GM18870 (cell line): ENCODE measurements around the gene AFG3L2.

ENCODE experiments used
- ATAC-seq: cut with Tn5 transposase; IDR thresholded peaks from one replicate; pipeline ENCODE4 v1.9.1; 2021; ENCODE audit warnings: moderate library complexity; ENCODE audit not compliant: unreplicated experiment

Gene AFG3L2

DNA sequence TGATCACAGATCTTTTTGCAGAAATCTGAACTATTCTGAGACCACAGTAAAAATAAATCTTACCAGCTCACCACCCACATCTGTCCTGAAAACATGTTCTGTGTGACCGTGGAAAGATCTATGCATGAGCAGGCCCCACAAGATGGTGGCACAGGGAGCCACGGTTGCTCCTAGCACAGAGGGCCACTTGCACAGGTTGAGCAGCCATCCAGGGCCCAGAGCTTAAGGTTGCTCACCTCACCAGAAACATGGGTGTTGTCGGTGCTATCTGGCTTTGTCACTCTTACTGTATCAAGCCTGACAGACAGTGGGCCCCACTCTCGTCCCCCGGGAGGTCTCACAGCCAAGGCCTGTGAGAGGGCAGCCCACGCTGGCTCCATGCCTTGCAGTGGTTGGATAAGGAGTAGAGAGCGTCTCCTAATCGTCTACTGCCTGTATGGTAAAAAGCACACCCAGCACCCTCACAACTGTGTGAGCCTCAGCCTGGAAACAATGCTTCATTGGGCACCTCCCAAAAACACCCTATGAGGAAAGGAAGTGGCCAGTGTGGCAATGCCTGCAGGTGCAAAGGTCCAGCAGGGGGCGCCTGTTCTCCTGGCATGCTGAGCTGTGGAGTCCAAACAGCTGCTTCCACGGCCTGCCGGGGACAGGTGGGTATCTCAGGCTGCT lies 49.4 kb downstream of the AFG3L2 start:
- no peak for ATAC-seq

DNA sequence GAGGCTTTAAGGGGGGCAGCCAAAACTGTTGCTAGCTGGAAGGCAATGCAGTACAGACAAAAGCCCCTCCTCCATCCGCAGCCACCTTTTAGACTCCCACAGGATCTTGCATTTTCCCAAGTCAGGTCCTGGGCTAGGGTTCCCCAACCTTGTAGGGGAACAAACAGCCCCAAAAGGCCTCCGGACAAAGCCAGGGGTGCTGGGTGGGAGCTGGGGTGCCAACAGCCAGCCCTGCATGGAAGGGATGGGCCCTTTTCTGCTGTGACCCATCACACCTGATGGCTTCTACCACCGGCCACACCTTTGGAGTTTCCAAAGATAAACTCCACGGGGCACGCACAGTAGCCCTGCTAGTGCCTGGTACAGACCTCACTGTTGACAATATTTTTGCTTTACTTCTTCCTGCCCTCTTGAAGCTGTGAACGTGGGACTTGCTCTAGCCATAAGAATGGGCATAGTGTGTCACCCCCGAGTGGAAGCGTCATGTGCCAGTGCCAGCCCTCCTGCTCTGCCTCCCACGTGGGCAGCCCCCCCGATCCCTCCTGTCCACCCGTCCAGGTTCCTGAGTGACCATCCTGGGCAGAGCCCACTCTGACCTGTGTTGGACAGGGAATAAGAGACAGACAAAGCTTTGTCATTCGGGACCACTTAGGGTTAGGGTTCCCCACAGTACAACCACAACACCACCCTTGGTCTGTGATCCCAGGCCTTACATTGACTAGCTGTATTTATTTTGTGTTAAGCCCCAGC lies 50.1 kb downstream of the AFG3L2 start:
- ATAC-seq: no peak

DNA sequence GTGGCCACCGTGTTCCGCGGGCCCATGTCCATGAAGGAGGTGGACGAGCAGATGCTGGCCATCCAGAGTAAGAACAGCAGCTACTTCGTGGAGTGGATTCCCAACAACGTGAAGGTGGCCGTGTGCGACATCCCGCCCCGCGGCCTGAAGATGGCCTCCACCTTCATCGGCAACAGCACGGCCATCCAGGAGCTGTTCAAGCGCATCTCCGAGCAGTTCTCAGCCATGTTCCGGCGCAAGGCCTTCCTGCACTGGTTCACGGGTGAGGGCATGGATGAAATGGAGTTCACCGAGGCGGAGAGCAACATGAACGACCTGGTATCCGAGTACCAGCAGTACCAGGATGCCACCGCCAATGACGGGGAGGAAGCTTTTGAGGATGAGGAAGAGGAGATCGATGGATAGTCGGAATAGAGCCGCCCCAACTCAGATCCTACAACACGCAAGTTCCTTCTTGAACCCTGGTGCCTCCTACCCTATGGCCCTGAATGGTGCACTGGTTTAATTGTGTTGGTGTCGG lies 51.2 kb downstream of the AFG3L2 start:
- ATAC-seq: no peak

DNA sequence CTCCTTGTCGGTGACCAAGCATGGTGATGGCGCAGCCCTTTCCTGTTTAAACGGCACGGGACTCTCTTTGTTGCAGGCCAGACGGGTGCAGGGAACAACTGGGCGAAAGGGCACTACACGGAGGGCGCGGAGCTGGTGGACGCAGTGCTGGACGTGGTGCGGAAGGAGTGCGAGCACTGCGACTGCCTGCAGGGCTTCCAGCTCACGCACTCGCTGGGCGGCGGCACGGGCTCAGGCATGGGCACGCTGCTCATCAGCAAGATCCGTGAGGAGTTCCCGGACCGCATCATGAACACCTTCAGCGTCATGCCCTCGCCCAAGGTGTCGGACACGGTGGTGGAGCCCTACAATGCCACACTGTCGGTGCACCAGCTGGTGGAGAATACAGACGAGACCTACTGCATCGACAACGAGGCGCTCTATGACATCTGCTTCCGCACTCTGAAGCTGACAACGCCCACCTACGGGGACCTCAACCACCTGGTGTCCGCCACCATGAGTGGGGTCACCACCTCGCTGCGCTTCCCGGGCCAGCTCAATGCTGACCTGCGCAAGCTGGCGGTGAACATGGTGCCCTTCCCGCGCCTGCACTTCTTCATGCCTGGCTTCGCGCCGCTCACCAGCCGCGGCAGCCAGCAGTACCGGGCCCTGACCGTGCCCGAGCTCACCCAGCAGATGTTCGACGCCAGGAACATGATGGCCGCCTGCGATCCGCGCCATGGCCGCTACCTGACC lies 51.9 kb downstream of the AFG3L2 start:
- no peak for ATAC-seq

DNA sequence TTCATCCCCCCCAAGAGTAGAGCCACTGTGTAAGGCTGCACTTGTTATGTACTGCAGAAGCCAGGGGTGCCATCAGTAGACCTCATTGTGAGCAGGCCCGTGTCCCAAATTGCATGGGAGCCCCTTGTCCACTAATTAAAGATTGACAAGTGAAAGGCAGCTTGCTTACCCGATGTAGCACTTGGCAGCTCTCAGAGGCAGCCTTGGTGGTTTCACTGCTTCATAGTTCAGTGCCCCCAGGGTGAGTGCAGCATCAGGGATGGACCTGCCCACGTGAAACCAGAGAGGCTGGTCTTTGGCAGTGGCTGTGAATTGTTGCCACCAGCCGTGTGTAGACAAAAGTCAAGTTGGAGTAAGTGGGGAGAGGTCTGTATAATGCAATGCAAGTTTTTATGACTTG lies 55.7 kb downstream of the AFG3L2 start:
- ATAC-seq: no peak

DNA sequence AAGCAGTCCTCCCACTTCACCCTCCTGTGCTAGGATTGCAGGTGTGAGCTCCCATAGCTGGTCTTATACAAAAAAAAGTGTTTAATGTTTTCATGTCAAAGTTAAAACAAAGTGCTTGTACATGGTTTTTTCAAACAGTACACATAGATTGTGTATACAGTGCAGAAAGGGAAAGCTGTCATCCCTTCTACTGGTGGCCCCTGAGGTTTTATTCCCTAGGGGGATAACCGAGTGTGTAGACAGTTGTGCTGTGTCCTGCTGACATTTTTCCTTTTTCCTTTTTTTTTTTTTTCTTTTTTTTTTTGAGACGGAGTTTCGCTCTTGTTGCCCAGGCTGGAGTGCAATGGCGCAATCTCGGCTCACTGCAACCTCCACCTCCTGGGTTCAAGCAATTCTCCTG lies 58.2 kb downstream of the AFG3L2 start:
- no peak for ATAC-seq

DNA sequence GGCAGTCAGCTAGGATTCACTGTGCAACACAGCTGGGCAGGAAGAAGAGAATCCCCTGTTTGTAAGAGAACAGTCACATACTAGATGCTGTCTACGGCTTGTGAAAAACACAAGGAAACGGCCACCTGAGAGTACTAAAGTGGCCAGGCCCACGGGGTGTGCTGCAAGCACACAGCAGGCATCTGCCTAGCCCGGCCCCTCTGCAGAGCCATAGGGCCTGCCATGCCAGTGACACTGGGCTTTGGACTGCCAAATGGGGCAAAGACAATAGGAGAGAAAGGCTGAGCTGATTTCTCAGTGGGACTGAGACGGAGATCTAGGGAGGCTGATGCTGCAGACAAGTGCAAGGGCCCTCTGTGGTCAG lies 58.7 kb downstream of the AFG3L2 start:
- no peak for ATAC-seq

DNA sequence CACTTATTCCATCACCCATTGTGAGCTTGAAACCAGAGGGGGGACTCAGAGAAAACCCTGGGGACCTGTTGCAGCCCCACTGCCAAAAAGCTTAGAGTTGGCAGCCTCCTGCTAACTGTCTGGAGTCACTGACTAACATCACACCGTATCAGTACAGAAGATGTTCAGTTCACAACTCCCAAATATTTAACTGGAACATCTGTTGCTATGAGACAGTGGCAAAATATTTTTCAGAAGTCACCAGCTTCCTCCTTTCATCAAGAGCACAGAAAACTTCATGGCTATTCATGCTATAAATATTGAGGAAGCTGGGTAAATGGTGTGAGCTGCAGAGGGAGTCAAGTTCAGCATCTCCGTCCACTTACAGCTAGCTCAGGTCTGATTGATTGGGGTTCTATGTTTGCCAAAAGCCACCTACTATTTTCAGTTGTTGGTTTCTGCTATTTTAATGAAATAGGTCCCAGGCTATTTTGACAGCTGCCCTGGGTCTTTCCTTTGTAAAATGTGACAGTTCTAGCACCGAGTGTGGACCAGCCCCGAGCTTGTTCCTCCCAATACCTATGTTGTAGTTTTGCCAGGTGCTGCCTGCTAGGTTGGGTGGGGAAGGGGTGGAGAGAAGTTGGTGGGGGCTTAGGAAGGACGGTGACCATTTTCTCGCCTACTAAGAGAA lies 59.2 kb downstream of the AFG3L2 start:
- no peak for ATAC-seq

DNA sequence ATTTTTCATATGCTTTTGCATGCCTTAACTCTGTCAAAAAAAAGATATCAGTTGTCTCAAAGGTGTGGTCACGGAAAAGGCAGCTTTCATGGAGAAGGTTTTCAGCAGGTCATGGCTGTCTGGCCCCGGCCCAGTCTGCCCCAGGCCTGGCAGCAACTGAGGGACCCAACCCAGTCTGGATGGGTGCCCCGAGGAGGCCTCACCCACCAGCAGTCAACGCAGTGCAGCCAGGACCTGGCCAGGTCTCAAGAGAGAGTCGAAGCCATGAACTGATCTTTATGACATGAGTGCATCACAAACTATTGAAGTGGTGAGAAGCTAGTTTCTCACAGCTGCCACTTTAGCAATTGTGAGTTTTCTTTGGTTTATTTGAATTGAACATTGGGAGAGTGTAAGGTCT lies 61.1 kb downstream of the AFG3L2 start:
- ATAC-seq: no peak

DNA sequence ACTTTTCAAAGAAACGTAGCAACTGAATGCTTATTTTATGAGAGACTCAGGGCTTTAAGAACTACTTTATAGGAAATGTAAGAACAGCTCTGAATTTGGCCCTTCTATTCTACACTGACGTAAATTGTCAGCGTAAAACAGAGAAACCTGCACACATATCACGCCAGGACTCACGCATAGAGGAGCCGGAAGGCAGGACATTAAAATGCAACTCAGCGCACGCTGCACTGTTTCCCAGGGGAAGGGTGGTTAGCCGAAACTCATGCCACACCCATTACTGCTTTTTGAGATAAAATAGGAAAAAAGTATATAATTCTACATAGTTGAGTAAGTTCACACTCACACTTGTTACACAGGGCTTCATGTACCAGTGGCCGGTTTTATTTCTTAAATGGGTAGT lies 61.5 kb downstream of the AFG3L2 start:
- ATAC-seq: no peak

DNA sequence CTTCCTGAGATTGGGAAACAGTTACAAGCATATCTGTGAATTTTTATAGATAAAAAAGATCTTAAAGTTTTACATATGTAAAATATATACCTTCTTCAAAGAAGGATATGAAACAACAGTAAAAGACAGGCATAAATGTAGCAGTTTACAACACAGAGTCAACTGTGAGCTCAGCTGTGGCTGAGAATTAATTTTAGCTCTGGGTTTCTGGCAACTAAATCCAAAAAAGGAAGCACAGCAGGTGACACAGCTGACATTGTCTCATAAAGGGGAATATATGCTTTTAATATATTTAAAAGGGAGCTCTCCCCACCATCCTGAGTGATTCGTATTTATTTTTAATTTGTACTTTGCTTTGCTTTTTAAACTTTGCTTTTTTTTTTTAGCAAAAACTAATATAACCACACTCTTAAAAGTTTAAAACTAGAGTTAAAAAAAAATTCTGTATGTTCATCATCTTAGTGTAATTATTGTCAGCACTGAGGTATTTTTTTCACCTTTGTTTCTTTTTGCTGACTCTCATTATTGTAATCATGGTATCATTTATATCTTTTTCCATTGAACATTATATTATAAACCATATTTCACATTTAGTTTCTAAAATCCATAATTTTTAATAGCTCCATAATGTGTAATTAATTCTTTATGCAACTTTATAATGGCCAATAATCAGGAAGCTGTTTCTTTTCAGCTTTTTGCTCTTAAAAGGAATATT lies 62.3 kb downstream of the AFG3L2 start:
- ATAC-seq: no peak

DNA sequence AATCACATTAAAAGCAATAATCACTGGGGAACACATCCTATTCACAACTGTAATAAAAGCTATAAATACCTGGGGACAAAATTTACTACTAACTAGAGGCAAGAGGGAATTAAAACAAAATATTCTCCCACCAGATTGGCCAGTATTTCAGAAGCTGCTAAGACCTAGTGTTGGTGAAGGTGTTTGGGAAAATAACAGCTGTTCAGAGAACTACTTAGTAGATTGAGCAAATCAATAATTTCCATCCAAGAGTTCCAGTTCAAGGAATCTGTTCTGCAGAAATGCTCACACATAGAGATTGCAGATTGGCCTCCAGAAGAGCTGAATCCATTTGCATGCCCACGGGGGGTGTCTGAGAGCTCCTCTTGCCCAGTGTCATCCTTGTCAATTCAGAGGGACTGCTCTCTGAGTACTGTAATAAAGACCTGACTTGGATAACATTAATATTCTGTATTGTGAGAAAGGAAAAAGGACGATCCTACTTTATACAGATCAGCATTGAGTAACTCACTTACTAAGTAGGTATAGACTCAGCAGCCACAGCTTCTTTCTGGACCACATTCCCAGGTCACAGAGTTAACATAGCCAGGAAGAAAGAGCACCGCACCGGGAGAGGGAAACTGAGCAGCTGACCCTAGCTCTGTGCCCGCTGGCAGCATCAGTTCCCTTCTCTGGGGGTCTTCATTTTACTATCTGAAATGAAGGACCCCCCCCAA lies 63.3 kb downstream of the AFG3L2 start:
- ATAC-seq: no peak

DNA sequence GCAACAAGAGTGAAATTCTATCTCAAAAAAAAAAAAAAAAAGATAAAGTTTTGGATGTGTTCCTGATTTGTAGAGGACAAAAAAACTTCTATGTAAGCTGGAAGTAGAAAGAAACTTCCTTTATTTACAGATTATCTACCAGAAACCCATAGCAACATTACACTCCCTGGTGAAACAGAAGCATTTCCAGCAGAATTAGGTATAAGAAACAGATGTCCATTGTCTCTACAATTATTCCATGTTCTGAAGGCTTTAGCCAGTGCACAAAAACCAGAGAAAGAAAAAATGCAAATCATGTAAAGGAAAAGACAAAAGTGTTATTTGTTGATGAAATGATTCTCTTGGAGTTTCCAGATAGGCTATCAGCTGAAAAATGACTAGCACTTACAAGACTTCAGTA lies 64.1 kb downstream of the AFG3L2 start:
- ATAC-seq: no peak

DNA sequence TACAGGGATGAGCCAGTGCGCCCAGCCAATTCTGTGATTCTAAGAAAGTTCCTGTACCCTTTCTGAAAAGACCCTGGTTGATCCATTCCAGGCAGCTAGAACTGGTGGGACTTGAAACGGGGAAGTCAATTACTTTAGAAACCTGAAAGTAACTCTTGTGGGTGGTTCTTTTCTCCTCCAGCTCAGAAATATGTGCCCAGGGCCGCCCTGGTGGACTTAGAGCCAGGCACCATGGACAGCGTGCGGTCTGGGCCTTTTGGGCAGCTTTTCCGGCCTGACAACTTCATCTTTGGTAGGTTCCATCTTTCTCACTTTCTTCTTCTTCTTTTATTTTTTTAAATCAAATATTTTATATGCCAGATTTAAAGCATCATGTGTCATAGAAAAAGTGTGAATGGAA lies 66.3 kb downstream of the AFG3L2 start:
- no peak for ATAC-seq

DNA sequence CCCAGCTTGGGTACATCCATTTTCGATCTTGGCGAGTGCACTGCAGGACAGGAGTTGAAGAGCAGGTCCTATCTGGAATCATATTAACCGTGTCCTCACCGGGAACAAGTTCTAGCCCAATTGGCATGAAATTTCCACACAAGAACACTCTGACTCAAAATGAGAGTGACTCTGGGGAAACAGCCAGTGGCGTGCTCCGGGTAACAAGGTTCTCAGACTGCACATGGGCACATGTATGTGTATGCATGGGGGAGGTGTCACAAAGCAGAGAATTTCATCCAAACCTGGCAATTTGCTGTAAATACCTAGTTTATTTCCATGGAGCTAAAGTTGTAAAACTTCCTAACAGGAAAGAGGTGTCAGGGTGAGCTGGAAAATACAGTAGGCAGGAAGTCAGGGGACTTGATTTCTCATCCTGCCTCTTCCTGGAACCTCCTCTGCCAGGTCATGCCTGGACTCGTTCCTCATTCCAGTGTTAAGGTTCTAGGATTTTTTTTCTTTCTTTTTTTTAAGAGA lies 67.3 kb downstream of the AFG3L2 start:
- no peak for ATAC-seq

DNA sequence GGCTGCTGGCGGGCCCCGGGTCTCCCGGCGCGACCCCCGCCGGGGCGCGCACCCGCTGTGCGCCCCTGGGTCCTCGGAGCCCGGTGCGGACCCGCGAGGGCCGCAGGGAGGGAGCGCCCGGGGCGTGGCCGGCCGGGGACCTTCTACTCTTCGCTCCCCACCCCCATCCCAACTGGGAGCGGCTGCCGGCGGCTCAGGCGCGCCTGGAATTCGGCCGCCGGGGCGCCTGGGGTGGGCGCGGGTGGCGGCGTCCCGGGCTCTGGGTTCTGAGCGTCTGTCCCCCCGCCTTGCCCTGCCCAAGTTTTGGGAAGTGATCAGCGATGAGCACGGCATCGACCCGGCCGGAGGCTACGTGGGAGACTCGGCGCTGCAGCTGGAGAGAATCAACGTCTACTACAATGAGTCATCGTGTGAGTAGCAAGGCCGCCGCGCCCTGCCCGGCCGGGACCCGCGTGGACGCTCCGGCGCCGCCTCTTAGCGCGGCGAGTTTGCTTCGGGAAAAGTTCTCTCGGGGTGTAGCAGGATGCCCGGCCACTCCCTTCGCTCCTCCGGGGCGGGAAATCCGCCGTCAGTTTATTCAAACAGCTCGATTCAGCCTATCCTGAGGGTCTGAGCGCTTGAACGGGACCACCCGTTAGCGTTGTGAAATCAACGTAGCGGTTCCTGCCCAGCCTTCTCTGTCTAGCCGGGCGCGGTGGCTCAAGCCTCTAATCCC lies 68.5 kb downstream of the AFG3L2 start:
- ATAC-seq: no peak

DNA sequence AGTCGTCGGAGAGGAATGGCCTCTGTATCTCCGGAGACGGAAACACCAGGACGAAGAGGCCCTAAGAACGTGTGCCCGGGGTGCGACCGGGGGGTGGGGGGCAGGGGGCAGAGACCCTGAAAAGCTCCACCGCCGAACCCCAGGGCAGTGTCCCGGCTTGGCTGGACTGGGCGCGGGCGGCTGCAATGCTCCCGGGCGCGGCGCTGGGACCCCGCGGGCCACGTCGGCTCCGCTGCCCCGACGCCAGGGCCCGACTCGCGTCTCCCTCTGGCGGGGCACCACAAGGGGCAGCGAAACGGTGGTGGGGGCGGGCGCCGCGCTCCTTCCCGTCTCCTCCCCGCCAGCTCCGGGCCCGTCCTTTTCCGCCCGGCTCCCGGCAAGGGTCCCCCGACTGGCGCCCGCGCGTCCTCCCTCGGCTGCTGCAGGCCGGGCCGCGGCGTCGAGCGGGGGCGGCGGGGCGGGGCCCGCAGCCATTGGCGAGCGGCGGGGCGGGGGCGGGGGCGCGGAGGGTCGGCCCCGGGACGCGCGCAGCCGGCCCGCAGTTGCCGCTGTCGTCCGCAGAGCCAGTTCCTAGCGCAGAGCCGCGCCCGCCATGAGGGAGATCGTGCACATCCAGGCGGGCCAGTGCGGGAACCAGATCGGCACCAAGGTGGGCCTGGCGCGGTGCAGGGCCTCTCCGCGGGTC lies 69.2 kb downstream of the AFG3L2 start, which contains the start of gene TUBB6:
TSS of gene TUBB6 (plus strand) at position 541 of the 685 bp plus-strand sequence. CDS start at position 593, 52 bp downstream.
- ATAC-seq: no peak
